ENCODE data around the gene ALDH1L1.

GRCh38 chr3:126109146-126109879 lies 71.1 kb downstream of the ALDH1L1 start:
- TF ChIP-seq ZNF449 (CRISPR knock-in tag; IDR thresholded peaks at IDR 0.05): no peak
- TF ChIP-seq, protein P1, sequence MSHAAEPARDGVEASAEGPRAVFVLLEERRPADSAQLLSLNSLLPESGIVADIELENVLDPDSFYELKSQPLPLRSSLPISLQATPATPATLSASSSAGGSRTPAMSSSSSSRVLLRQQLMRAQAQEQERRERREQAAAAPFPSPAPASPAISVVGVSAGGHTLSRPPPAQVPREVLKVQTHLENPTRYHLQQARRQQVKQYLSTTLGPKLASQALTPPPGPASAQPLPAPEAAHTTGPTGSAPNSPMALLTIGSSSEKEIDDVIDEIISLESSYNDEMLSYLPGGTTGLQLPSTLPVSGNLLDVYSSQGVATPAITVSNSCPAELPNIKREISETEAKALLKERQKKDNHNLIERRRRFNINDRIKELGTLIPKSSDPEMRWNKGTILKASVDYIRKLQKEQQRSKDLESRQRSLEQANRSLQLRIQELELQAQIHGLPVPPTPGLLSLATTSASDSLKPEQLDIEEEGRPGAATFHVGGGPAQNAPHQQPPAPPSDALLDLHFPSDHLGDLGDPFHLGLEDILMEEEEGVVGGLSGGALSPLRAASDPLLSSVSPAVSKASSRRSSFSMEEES (CRISPR knock-in tag; IDR thresholded peaks at IDR 0.05): no peak
- no peak for TF ChIP-seq SAFB (IDR thresholded peaks at IDR 0.05; ENCODE audit: borderline replicate concordance, low read depth, low read length)
- no peak for TF ChIP-seq ZNF175 (CRISPR knock-in tag; IDR thresholded peaks at IDR 0.05; ENCODE audit: low read depth)
- no peak for TF ChIP-seq POLR2A (conservative IDR thresholded peaks at IDR 0.05)
- no peak for TF ChIP-seq MAFF (IDR thresholded peaks at IDR 0.05; ENCODE audit: low read length)
